Large intestine (tissue), 3 donors: ENCODE results near the gene MAD1L1. TPM values are rescaled to one million over a fixed set of nuclear protein-coding genes. Genes with fewer than 3 reads are reported as not detected.

ENCODE experiments used
- DNase-seq, 2 donors: peaks; one replicate each; pipeline versions ENCODE4 v3.0.0 to v3.0.0-alpha.2; 2013
- H3K27ac ChIP-seq: one replicate; pipeline ENCODE4 v1.5.1; 2013; ENCODE audit warnings: low read length
- H3K27me3 ChIP-seq: 2 replicates; pipeline ENCODE4 v1.6.1; 2013; ENCODE audit warnings: low read length; ENCODE audit not compliant: control insufficient read depth, insufficient read depth
- H3K36me3 ChIP-seq: 2 replicates; pipeline ENCODE4 v1.6.1; 2013; ENCODE audit warnings: low read length; ENCODE audit not compliant: control insufficient read depth, insufficient read depth
- H3K4me1 ChIP-seq: one replicate; pipeline ENCODE4 v1.6.1; 2013; ENCODE audit warnings: low read length; ENCODE audit not compliant: control insufficient read depth, insufficient read depth
- H3K4me3 ChIP-seq: one replicate; pipeline ENCODE4 v1.5.1; 2013; ENCODE audit warnings: low read length
- H3K9me3 ChIP-seq: one replicate; pipeline ENCODE4 v1.6.1; 2013; ENCODE audit warnings: mild to moderate bottlenecking, low read depth, low read length, moderate library complexity; ENCODE audit not compliant: control insufficient read depth
- WGBS: methylation state at CpG from one replicate; pipeline ENCODE4 v1.1.5; 2013; ENCODE audit warnings: low lambda C conversion rate; ENCODE audit not compliant: insufficient coverage; 5-methylcytosine and 5-hydroxymethylcytosine counted together
- polyA plus RNA-seq: library from polyadenylated mRNA; unstranded; fragments of 120-200 nt; gene quantifications from one replicate; pipeline ENCODE4 v1.2.1, GENCODE V29; 2013

The MAD1L1 gene
- polyA plus RNA-seq, 1 donor: 15.1 TPM

- WGBS: 90% methylated on average over 2 of the region's 25 CpGs
- Histone ChIP-seq H3K27ac (no peak overlapping the region), H3K27me3 (no peaks in the 10 kb centered on the region), H3K9me3 (peaks cover 2% of the 10 kb centered on the region), H3K36me3 (no peaks in the 10 kb centered on the region), H3K4me3 (no peak overlapping the region), H3K4me1 (no peaks in the 10 kb centered on the region)
- no peak for DNase-seq
These were observed 325.6 kb downstream of the MAD1L1 start for GRCh38 chr7:1906988-1907745.

- WGBS: no CpG with 5 or more reads among the region's 25 CpGs
- Histone ChIP-seq H3K27ac (no peak overlapping the region), H3K27me3 (no peaks in the 10 kb centered on the region), H3K36me3 (no peaks in the 10 kb centered on the region), H3K4me3 (no peak overlapping the region), H3K4me1 (no peaks in the 10 kb centered on the region), H3K9me3 (peaks cover 2% of the 10 kb centered on the region)
- no peak for DNase-seq
These were observed 326.5 kb downstream of the MAD1L1 start for GRCh38 chr7:1906087-1906830.

GRCh38 chr7:1902231-1902855 is 330.4 kb downstream of the MAD1L1 start:
- H3K4me3 ChIP-seq: no peak overlapping the region
- WGBS: no CpG with 5 or more reads among the region's 26 CpGs
- DNase-seq: no peak

GRCh38 chr7:1901431-1902210 is 331.1 kb downstream of the MAD1L1 start:
- no peaks in the 10 kb centered on the region for H3K9me3 ChIP-seq
- no peaks in the 10 kb centered on the region for H3K4me1 ChIP-seq
- H3K36me3 ChIP-seq: peaks cover 3% of the 10 kb centered on the region
- WGBS: 90% methylated on average over 2 of the region's 18 CpGs
- H3K4me3 ChIP-seq: no peak overlapping the region
- H3K27me3 ChIP-seq: no peaks in the 10 kb centered on the region
- H3K27ac ChIP-seq: no peak overlapping the region
- no peak for DNase-seq

More at GRCh38 chr7:1902231-1902855, 330.4 kb downstream of the MAD1L1 start:
- Histone ChIP-seq H3K9me3 (no peaks in the 10 kb centered on the region), H3K4me1 (no peaks in the 10 kb centered on the region), H3K27me3 (no peaks in the 10 kb centered on the region), H3K27ac (no peak overlapping the region), H3K36me3 (peaks cover 3% of the 10 kb centered on the region)

GRCh38 chr7:1900847-1901246 is 331.9 kb downstream of the MAD1L1 start:
- Histone ChIP-seq H3K27me3 (no peaks in the 10 kb centered on the region), H3K4me1 (no peaks in the 10 kb centered on the region), H3K9me3 (no peaks in the 10 kb centered on the region), H3K4me3 (no peak overlapping the region), H3K36me3 (peaks cover 3% of the 10 kb centered on the region), H3K27ac (no peak overlapping the region)
- WGBS: no CpG with 5 or more reads among the region's 13 CpGs
- DNase-seq: no peak

GRCh38 chr7:1899951-1900762 is 332.6 kb downstream of the MAD1L1 start:
- Histone ChIP-seq H3K4me1 (no peaks in the 10 kb centered on the region), H3K4me3 (no peak overlapping the region), H3K27ac (no peak overlapping the region), H3K9me3 (no peaks in the 10 kb centered on the region), H3K36me3 (peaks cover 3% of the 10 kb centered on the region), H3K27me3 (no peaks in the 10 kb centered on the region)
- DNase-seq: no peak
- WGBS: no CpG with 5 or more reads among the region's 34 CpGs

- H3K27ac ChIP-seq: no peak overlapping the region
- H3K9me3 ChIP-seq: no peaks in the 10 kb centered on the region
- DNase-seq: no peak
- no peak overlapping the region for H3K4me3 ChIP-seq
- peaks cover 3% of the 10 kb centered on the region for H3K36me3 ChIP-seq
- WGBS: no CpG with 5 or more reads among the region's 14 CpGs
- no peaks in the 10 kb centered on the region for H3K4me1 ChIP-seq
- H3K27me3 ChIP-seq: no peaks in the 10 kb centered on the region
These were observed 333.5 kb downstream of the MAD1L1 start for GRCh38 chr7:1899196-1899595.

- DNase-seq: no peak
- H3K4me1 ChIP-seq: no peaks in the 10 kb centered on the region
- no peaks in the 10 kb centered on the region for H3K9me3 ChIP-seq
- H3K4me3 ChIP-seq: no peak overlapping the region
- no peak overlapping the region for H3K27ac ChIP-seq
- WGBS: no CpG with 5 or more reads among the region's 24 CpGs
- H3K27me3 ChIP-seq: no peaks in the 10 kb centered on the region
- H3K36me3 ChIP-seq: peaks cover 3% of the 10 kb centered on the region
These were observed 334.0 kb downstream of the MAD1L1 start for GRCh38 chr7:1898628-1899185.

- no CpG with 5 or more reads among the region's 40 CpGs for WGBS
- Histone ChIP-seq H3K4me3 (no peak overlapping the region), H3K4me1 (no peaks in the 10 kb centered on the region), H3K36me3 (peaks cover 3% of the 10 kb centered on the region), H3K27me3 (no peaks in the 10 kb centered on the region), H3K27ac (no peak overlapping the region), H3K9me3 (no peaks in the 10 kb centered on the region)
- DNase-seq: no peak
These were observed 334.7 kb downstream of the MAD1L1 start for GRCh38 chr7:1897861-1898627.
